VCaP (cell line): ENCODE measurements around the gene SPATS1.
"Not testable (repeated sequence)": the region's sequence is repeated elsewhere in the genome, so short reads cannot be mapped to it uniquely, and the experiment has no call there.

Experiments used
- H3K27ac ChIP-seq: fragments of 450-650 bp; 2 replicates; pipeline ENCODE4 v1.5.1; 2017
- CTCF ChIP-seq: fragments of 450-650 bp; conservative IDR thresholded peaks from 2 replicates; pipeline ENCODE4 v1.5.1; 2017; ENCODE audit warnings: mild to moderate bottlenecking, moderate library complexity

The SPATS1 gene

GRCh38 chr6:44327760-44328159 lies 14.7 kb upstream of the SPATS1 start:
- TF ChIP-seq CTCF, result no peak
- no peak overlapping the region for H3K27ac ChIP-seq

- not testable (repeated sequence) for H3K27ac ChIP-seq
Observed at GRCh38 chr6:44328203-44328602, 14.2 kb upstream of the SPATS1 start.

GRCh38 chr6:44329858-44330257 lies 12.6 kb upstream of the SPATS1 start:
- no peak for TF ChIP-seq CTCF
- H3K27ac ChIP-seq, result no peak overlapping the region

GRCh38 chr6:44332585-44332984 lies 9.9 kb upstream of the SPATS1 start:
- H3K27ac ChIP-seq, result no peak overlapping the region
- TF ChIP-seq CTCF, result no peak

- no peak overlapping the region for H3K27ac ChIP-seq
- TF ChIP-seq CTCF, result no peak
Observed at GRCh38 chr6:44333273-44333919, 9.1 kb upstream of the SPATS1 start.

GRCh38 chr6:44333942-44334341 lies 8.5 kb upstream of the SPATS1 start:
- no peak for TF ChIP-seq CTCF
- no peak overlapping the region for H3K27ac ChIP-seq

GRCh38 chr6:44335631-44336030 lies 6.8 kb upstream of the SPATS1 start:
- TF ChIP-seq CTCF, result no peak
- no peak overlapping the region for H3K27ac ChIP-seq

GRCh38 chr6:44338228-44339122 lies 4.0 kb upstream of the SPATS1 start:
- peak overlapping the region; percentile 7; the same call in 1 of the 2 replicates for H3K27ac ChIP-seq
- TF ChIP-seq CTCF, result peak; percentile 92
